Ovary (tissue), 10 donors: ENCODE measurements around the gene BASP1. TPM values are rescaled to one million over a fixed set of nuclear protein-coding genes. Genes with fewer than 3 reads are reported as not detected.

Experiments used
- DNase-seq, 5 donors: peaks; one replicate each; pipeline ENCODE4 v3.0.0-alpha.2; 2019 to 2020
- H3K27ac ChIP-seq, 2 donors: fragments of 200-600 bp; one replicate each; pipeline versions ENCODE4 v1.5.1 to v1.8.0; 2019 to 2022
- H3K27me3 ChIP-seq: fragments of 200-600 bp; one replicate; pipeline ENCODE4 v1.8.0; 2022
- H3K36me3 ChIP-seq: fragments of 200-600 bp; sonication (generic); one replicate; pipeline ENCODE4 v1.5.1; 2019
- H3K4me1 ChIP-seq: one replicate; pipeline ENCODE4 v1.8.1; 2013; ENCODE audit warnings: mild to moderate bottlenecking, moderate library complexity; ENCODE audit not compliant: insufficient read depth
- H3K4me3 ChIP-seq: fragments of 200-600 bp; sonication (generic); one replicate; pipeline ENCODE4 v1.5.1; 2017
- H3K9me3 ChIP-seq, 2 donors: fragments of 200-600 bp in 1 of 2; sonication (generic) in 1 of 2; one replicate each; pipeline versions ENCODE4 v1.5.1 to v1.8.1; 2013 to 2019; ENCODE audit warnings: mild to moderate bottlenecking in 1 of 2, moderate library complexity in 1 of 2
- CTCF ChIP-seq, 3 donors: fragments of 450-650 bp in 2 of 3; fragments of 200-600 bp in 1 of 3; IDR thresholded peaks; one replicate each; pipeline versions ENCODE4 v1.5.1 to v1.8.0; 2016 to 2022; ENCODE audit warnings: antibody characterized with exemption in 3 of 3, mild to moderate bottlenecking in 1 of 3
- EP300 ChIP-seq: sonication (generic); formaldehyde crosslinking; IDR thresholded peaks from one replicate; pipeline ENCODE4 v1.6.1; 2017; ENCODE audit warnings: antibody characterized with exemption
- POLR2A ChIP-seq: fragments of 450-650 bp; IDR thresholded peaks from one replicate; pipeline ENCODE4 v1.6.1; 2017; ENCODE audit warnings: antibody characterized with exemption, mild to moderate bottlenecking, moderate library complexity
- WGBS, 3 donors: extraction: QIAGEN DNeasy Blood & Tissue Kit in 1 of 3; methylation state at CpG; one replicate each; pipeline versions ENCODE4 v1.1.5 to v1.1.7; 2013 to 2017; 5-methylcytosine and 5-hydroxymethylcytosine counted together
- intact Hi-C, 4 donors: fragments of 100-400 bp; cut with DNase I; formaldehyde crosslinking; loops; one replicate each; pipeline versions ENCODE4 v1.11.0 to v1.15.1; 2022 to 2023
- long read RNA-seq, 3 donors: library from polyadenylated mRNA in 2 of 3; unstranded in 2 of 3; transcript quantifications; one replicate each; pipeline ENCODE4 v2.0.0 and lab custom pipeline, GENCODE V29; 2021 to 2026
- polyA plus RNA-seq, 2 donors: library from polyadenylated mRNA; stranded (reverse); fragments of 200-250 nt in 1 of 2; fragments of 350-450 nt in 1 of 2; fragmentation: Illumina TruSeq in 1 of 2; extraction: RNeasy Lipid Tissue Mini Kit (QIAGEN cat#74804) in 1 of 2; gene quantifications; one replicate each; pipeline ENCODE4 v1.2.3, GENCODE V29; 2013 to 2014
- total RNA-seq, 7 donors: library from RNA; depleted of rRNA in 2 of 7; stranded (reverse); fragments of >200 nt in 2 of 7; fragmentation: NEBNext Ultra II Directional in 3 of 7; extraction: Animal tissue kit (Norgen Biotek cat#: 25700) in 3 of 7; gene quantifications; one replicate each; pipeline versions ENCODE4 v1.1.0 to v1.2.4, GENCODE V29; 2016 to 2023
- donor health status: DM: no; HTN: no; CAD: no; lungs with moderate emphysema.
- donor health status: DM: no; HTN: no; CAD: no.
- donor health status: Bipolar disorder and iron deficiency.
- donor health status: DM: yes; HTN: yes; CAD: no.
- donor health status: DM: no; HTN: no; CAD: no.
- donor health status: DM: yes; HTN: yes; CAD: no.

Gene BASP1
- total RNA-seq (10 to 100 TPM; 18.0 to 59.5 (median 38.3) TPM), polyA plus RNA-seq (10 to 100 TPM; 39.5 to 59.1 TPM)
- long read RNA-seq, donor 1, partial matches to known transcripts = 0 of 5 reads
- long read RNA-seq, donor 1, other reads (novel, unspliced or antisense) = 5 of 5 reads
- long read RNA-seq, donor 2, transcript BASP1-201 (2 exons, 1,878 nt) = major isoform, 22 of 22 reads
- long read RNA-seq, donor 2, partial matches to known transcripts = 0 of 22 reads
- long read RNA-seq, donor 2, other reads (novel, unspliced or antisense) = 0 of 22 reads
- long read RNA-seq, donor 3, transcript BASP1-201 (2 exons, 1,878 nt) = major isoform, 48 of 53 reads
- long read RNA-seq, donor 3, partial matches to known transcripts = 0 of 53 reads
- long read RNA-seq, donor 3, other reads (novel, unspliced or antisense) = 5 of 53 reads

GRCh38 chr5:17217493-17218352 is at the start of gene BASP1:
TSS of gene BASP1 (plus strand) at chr5:17217631. CDS start at chr5:17275217, 57,586 bp downstream.
- Histone ChIP-seq H3K4me1 (peaks cover 1% of the 10 kb centered on the region), H3K27ac (peak within 1 kb of the TSS; percentile 39 to 64), H3K27me3 (no peaks in the 10 kb centered on the region), H3K9me3 (no peaks in the 10 kb centered on the region), H3K4me3 (peak within 1 kb of the TSS; percentile 64), H3K36me3 (no peaks in the 10 kb centered on the region)
- intact Hi-C loops = loop anchor here in 3 of 4 donors (5.0 to 10.0 kb wide), 4 partner anchors 1067 to 1097 kb away; no protein-coding TSS in a partner anchor
- DNase-seq = peak; percentile 80 to 88 (median 85)
- TF ChIP-seq CTCF (IDR thresholded peaks at IDR 0.05) (no peak), EP300 (no peak), POLR2A (no peak)
- WGBS, 3 donors = 1% methylated on average over 70 to 89 of the region's 89 CpGs

GRCh38 chr5:17169507-17169906 is 47.9 kb upstream of the BASP1 start:
- TF ChIP-seq CTCF (IDR thresholded peaks at IDR 0.05) = no peak
- no peak for TF ChIP-seq EP300
- no peak for TF ChIP-seq POLR2A
- H3K4me3 ChIP-seq = no peak overlapping the region
- no peaks in the 10 kb centered on the region for H3K27me3 ChIP-seq
- no peak overlapping the region for H3K27ac ChIP-seq
- no peak for DNase-seq
- H3K9me3 ChIP-seq = no peaks in the 10 kb centered on the region
- H3K4me1 ChIP-seq = peaks cover 3% of the 10 kb centered on the region
- intact Hi-C loops = no loop called here
- 1 to 5% (median 2%) methylated on average over 2 of the region's 2 CpGs for WGBS, 3 donors
- no peaks in the 10 kb centered on the region for H3K36me3 ChIP-seq

GRCh38 chr5:17172791-17173190 is 44.6 kb upstream of the BASP1 start:
- Histone ChIP-seq H3K27me3 (no peaks in the 10 kb centered on the region), H3K9me3 (no peaks in the 10 kb centered on the region), H3K4me3 (no peak overlapping the region), H3K36me3 (no peaks in the 10 kb centered on the region), H3K4me1 (peaks cover 3% of the 10 kb centered on the region), H3K27ac (no peak overlapping the region)
- TF ChIP-seq CTCF (IDR thresholded peaks at IDR 0.05) = no peak
- no peak for TF ChIP-seq EP300
- no peak for TF ChIP-seq POLR2A
- 66 to 77% (median 69%) methylated on average over 3 of the region's 3 CpGs for WGBS, 3 donors
- intact Hi-C loops = no loop called here
- DNase-seq = no peak

- WGBS, 3 donors = 65 to 68% (median 67%) methylated on average over 5 of the region's 5 CpGs
- Histone ChIP-seq H3K36me3 (no peaks in the 10 kb centered on the region), H3K27ac (no peak overlapping the region), H3K9me3 (no peaks in the 10 kb centered on the region), H3K4me1 (no peaks in the 10 kb centered on the region), H3K27me3 (no peaks in the 10 kb centered on the region), H3K4me3 (no peak overlapping the region)
- DNase-seq = no peak
- intact Hi-C loops = no loop called here
- TF ChIP-seq EP300 (no peak), POLR2A (no peak), CTCF (IDR thresholded peaks at IDR 0.05) (no peak)
Measured at GRCh38 chr5:17174965-17175364, 42.5 kb upstream of the BASP1 start.
